H1 (cell line): ENCODE measurements around the gene LAMA4. TPM values are rescaled to one million over a fixed set of nuclear protein-coding genes. Genes with fewer than 3 reads are reported as not detected.

Experiments used
- CTCF ChIA-PET: fragments of 300-600 bp; sonication (Branson Sonifier 250); formaldehyde crosslinking; loops from one replicate; lab custom pipeline; 2021; ENCODE audit not compliant: partially characterized antibody; lab: Charles Lee
- POLR2A ChIA-PET: fragments of 300-600 bp; sonication (Branson Sonifier 250); formaldehyde crosslinking; loops from one replicate; lab custom pipeline; 2021; ENCODE audit warnings: inconsistent platforms; ENCODE audit not compliant: partially characterized antibody; lab: Charles Lee
- DNase-seq, 2 experiments: peaks; one replicate each; pipeline versions ENCODE4 v3.0.0 to v3.0.0-alpha.2; 2010 to 2022; ENCODE audit warnings: low spot score in 2 of 2, low read depth in 1 of 2, mixed read lengths in 1 of 2
- FAIRE-seq: peaks from 2 replicates; lab custom pipeline; 2011; peaks lifted over from hg19 to GRCh38; lab: Jason Lieb, UNC
- H2AFZ ChIP-seq: 2 replicates; pipeline ENCODE4 v1.8.1; 2012; ENCODE audit warnings: low read length, inconsistent platforms
- H2AK5ac ChIP-seq: 2 replicates; pipeline ENCODE4 v1.6.1; 2013; ENCODE audit warnings: low read depth, low read length
- H2BK120ac ChIP-seq: replicated peaks from 2 replicates; pipeline ENCODE3; 2013; ENCODE audit warnings: low read depth, low read length, inconsistent platforms
- H2BK12ac ChIP-seq: 2 replicates; pipeline ENCODE4 v1.6.1; 2013; ENCODE audit warnings: low read depth, low read length
- H2BK15ac ChIP-seq: 2 replicates; pipeline ENCODE4 v1.6.1; 2013; ENCODE audit warnings: low read length
- H2BK20ac ChIP-seq: 2 replicates; pipeline ENCODE4 v1.6.1; 2013; ENCODE audit warnings: low read length
- H2BK5ac ChIP-seq: 2 replicates; pipeline ENCODE4 v1.6.1; 2013; ENCODE audit warnings: low read depth, low read length
- H3K14ac ChIP-seq: 2 replicates; pipeline ENCODE4 v1.6.1; 2013; ENCODE audit warnings: inconsistent platforms; ENCODE audit not compliant: insufficient read length
- H3K18ac ChIP-seq: 2 replicates; pipeline ENCODE4 v1.6.1; 2013; ENCODE audit warnings: low read length; ENCODE audit errors: extremely low read depth
- H3K23ac ChIP-seq: 2 replicates; pipeline ENCODE4 v1.6.1; 2013; ENCODE audit warnings: inconsistent platforms; ENCODE audit not compliant: insufficient read length
- H3K23me2 ChIP-seq: 2 replicates; pipeline ENCODE4 v1.6.1; 2013; ENCODE audit warnings: low read depth, low read length
- H3K27ac ChIP-seq: 2 replicates; pipeline ENCODE4 v1.6.1; 2011; ENCODE audit warnings: low read depth, low read length, inconsistent platforms
- H3K27me3 ChIP-seq, 4 experiments: replicated peaks in 1 of 4; 1 replicate in 1 of 4; 2 replicates in 3 of 4; pipeline versions ENCODE4 v1.6.1 to v1.8.1; 2011 to 2013; ENCODE audit warnings: low read length in 3 of 4, mild to moderate bottlenecking in 3 of 4, inconsistent platforms in 2 of 4, mixed read lengths in 2 of 4, moderate library complexity in 1 of 4; ENCODE audit not compliant: control insufficient read depth in 3 of 4, insufficient read depth in 3 of 4; ENCODE audit errors: extremely low read depth in 1 of 4
- H3K36me3 ChIP-seq, 4 experiments: 2 replicates each; pipeline versions ENCODE4 v1.6.1 to v1.8.1; 2011 to 2013; ENCODE audit warnings: mild to moderate bottlenecking in 4 of 4, low read length in 3 of 4, moderate library complexity in 2 of 4, control low read depth in 1 of 4, inconsistent platforms in 1 of 4; ENCODE audit not compliant: insufficient read depth in 4 of 4, control insufficient read depth in 2 of 4
- H3K4ac ChIP-seq: replicated peaks from 2 replicates; pipeline ENCODE3; 2013; ENCODE audit warnings: low read length, low read depth, mixed read lengths, inconsistent platforms; ENCODE audit not compliant: insufficient read length
- H3K4me1 ChIP-seq, 4 experiments: replicated peaks in 1 of 4; 1 replicate in 1 of 4; 2 replicates in 3 of 4; pipeline versions ENCODE4 v1.6.1 to v1.8.1; 2011 to 2013; ENCODE audit warnings: low read length in 3 of 4, inconsistent platforms in 2 of 4, mixed read lengths in 1 of 4; ENCODE audit not compliant: insufficient read depth in 4 of 4, control insufficient read depth in 3 of 4
- H3K4me2 ChIP-seq, 2 experiments: 2 replicates each; pipeline versions ENCODE4 v1.6.1 to v1.8.1; 2011 to 2013; ENCODE audit warnings: low read depth in 2 of 2, low read length in 2 of 2, control low read depth in 1 of 2, inconsistent platforms in 1 of 2, mild to moderate bottlenecking in 1 of 2; ENCODE audit not compliant: insufficient read depth in 1 of 2
- H3K4me3 ChIP-seq, 4 experiments: fragments of 200-600, 300-600 bp in 1 of 4; sonication (generic), shearing (Covaris generic), sonication (Bioruptor Twin) in 1 of 4; 2 replicates each; pipeline versions ENCODE4 v1.5.1 to v1.8.1; 2011 to 2016; ENCODE audit warnings: low read length in 4 of 4, low read depth in 3 of 4, control low read depth in 2 of 4, inconsistent platforms in 2 of 4, mild to moderate bottlenecking in 2 of 4, mixed read lengths in 1 of 4, moderate library complexity in 1 of 4; ENCODE audit not compliant: insufficient read depth in 2 of 4; ENCODE audit errors: extremely low read depth in 1 of 4
- H3K56ac ChIP-seq: replicated peaks from 2 replicates; pipeline ENCODE3; 2013; ENCODE audit warnings: low read depth, mild to moderate bottlenecking, mixed read lengths, low read length, inconsistent platforms; ENCODE audit not compliant: insufficient read length
- H3K79me1 ChIP-seq: 2 replicates; pipeline ENCODE4 v1.6.1; 2013; ENCODE audit warnings: low read depth, low read length, control low read depth
- H3K79me2 ChIP-seq, 2 experiments: 2 replicates each; pipeline versions ENCODE4 v1.6.1 to v1.8.1; 2012 to 2013; ENCODE audit warnings: low read length in 2 of 2, mild to moderate bottlenecking in 2 of 2, inconsistent platforms in 1 of 2; ENCODE audit not compliant: insufficient read depth in 2 of 2, control insufficient read depth in 1 of 2
- H3K9ac ChIP-seq, 4 experiments: replicated peaks in 1 of 4; 1 replicate in 1 of 4; 2 replicates in 3 of 4; pipeline versions ENCODE4 v1.6.1 to v1.8.1; 2011 to 2013; ENCODE audit warnings: low read depth in 3 of 4, low read length in 3 of 4, control low read depth in 2 of 4, mild to moderate bottlenecking in 2 of 4, moderate library complexity in 2 of 4, inconsistent platforms in 1 of 4; ENCODE audit errors: extremely low read depth in 1 of 4
- H3K9me3 ChIP-seq, 2 experiments: 2 replicates each; pipeline versions ENCODE4 v1.6.1 to v1.8.1; 2012 to 2013; ENCODE audit warnings: mild to moderate bottlenecking in 2 of 2, moderate library complexity in 2 of 2, control low read depth in 1 of 2, inconsistent platforms in 1 of 2, low read depth in 1 of 2, low read length in 1 of 2, mixed read lengths in 1 of 2; ENCODE audit not compliant: insufficient read depth in 2 of 2
- H4K20me1 ChIP-seq, 2 experiments: replicated peaks in 1 of 2; 2 replicates each; pipeline versions ENCODE3 to v1.8.1; 2011 to 2013; ENCODE audit warnings: inconsistent platforms in 2 of 2, low read length in 2 of 2, mild to moderate bottlenecking in 1 of 2; ENCODE audit not compliant: insufficient read depth in 2 of 2, control insufficient read depth in 1 of 2
- H4K5ac ChIP-seq: 2 replicates; pipeline ENCODE4 v1.6.1; 2013; ENCODE audit warnings: low read length, low read depth, mixed read lengths, inconsistent platforms; ENCODE audit not compliant: insufficient read length
- H4K8ac ChIP-seq: 2 replicates; pipeline ENCODE4 v1.8.0; 2013; ENCODE audit warnings: mild to moderate bottlenecking, moderate library complexity, low read length, inconsistent platforms; ENCODE audit not compliant: insufficient read depth; ENCODE audit errors: extremely low read depth
- H4K91ac ChIP-seq: replicated peaks from 2 replicates; pipeline ENCODE3; 2013; ENCODE audit warnings: low read length, mixed read lengths, inconsistent platforms; ENCODE audit not compliant: insufficient read length
- SP4 ChIP-seq: IDR thresholded peaks from 2 replicates; pipeline ENCODE4 v1.6.1; 2012; ENCODE audit warnings: low read length, inconsistent platforms
- WGBS, 2 experiments: shearing (Covaris generic) in 1 of 2; methylation state at CpG; one replicate each; pipeline versions ENCODE4 v1.1.6 to v1.1.7; 2013 to 2015; ENCODE audit warnings: low lambda C conversion rate in 2 of 2, mixed read lengths in 2 of 2, inconsistent platforms in 1 of 2, low coverage in 1 of 2, missing lambda C conversion rate in 1 of 2; ENCODE audit not compliant: insufficient replicate concordance in 2 of 2, insufficient coverage in 1 of 2, insufficient read length in 1 of 2; ENCODE audit errors: extremely low coverage in 1 of 2, missing lambda C conversion rate in 1 of 2; 5-methylcytosine and 5-hydroxymethylcytosine counted together
- polyA plus RNA-seq, 7 experiments: library from polyadenylated mRNA; depleted of rRNA in 3 of 7; stranded (reverse) in 5 of 7; unstranded in 2 of 7; fragments of >200 nt in 5 of 7; fragments of 200-250 nt in 2 of 7; gene quantifications; 1 replicate in 5 of 7; 2 replicates in 1 of 7; 4 replicates in 1 of 7; pipeline versions ENCODE4 v1.2.1 to v1.2.3, GENCODE V29; 2011 to 2013; ENCODE audit warnings: missing spikeins in 2 of 7, mixed read lengths in 2 of 7
- total RNA-seq: library from RNA; stranded (reverse); fragmentation: NEBNext Ultra II Directional; extraction: Animal tissue kit (Norgen Biotek cat#: 25700); gene quantifications from 2 replicates; pipeline ENCODE4 v1.2.1, GENCODE V29; 2021

The LAMA4 gene
- total and polyA plus RNA-seq, 2 of the 8 experiments (the other 6 are each of a cell fraction or from before 2014, with no cell fraction given), result 0.95 to 1.5 TPM

GRCh38 chr6:112081569-112081968 is 172.8 kb downstream of the LAMA4 start:
- Histone ChIP-seq H3K27me3 (no peaks in the 10 kb centered on the region), H3K79me2 (no peaks in the 10 kb centered on the region), H3K4ac (no peak overlapping the region), H2AK5ac (no peak overlapping the region), H3K4me3 (no peak overlapping the region), H3K18ac (no peak overlapping the region), H3K27ac (no peak overlapping the region), H4K20me1 (no peaks in the 10 kb centered on the region), H3K14ac (no peak overlapping the region), H4K5ac (no peak overlapping the region), H2AFZ (no peak overlapping the region), H3K56ac (no peak overlapping the region), H3K36me3 (peaks cover 0 to 25% (median under 1%) of the 10 kb centered on the region in 4 experiments; a peak in 4 of 8 replicates), H2BK15ac (no peak overlapping the region), H3K4me1 (no peaks in the 10 kb centered on the region), H2BK12ac (no peak overlapping the region), H3K9ac (no peak overlapping the region), H4K91ac (no peak overlapping the region), H2BK120ac (no peak overlapping the region), H3K9me3 (no peaks in the 10 kb centered on the region), H3K79me1 (no peaks in the 10 kb centered on the region), H4K8ac (no peak overlapping the region), H3K23ac (no peak overlapping the region), H3K4me2 (no peak overlapping the region), H2BK5ac (no peak overlapping the region), H2BK20ac (no peak overlapping the region), H3K23me2 (no peaks in the 10 kb centered on the region)
- ChIA-PET POLR2A (no interaction called here), CTCF (interaction anchor here (1.1 kb wide), 1 partner anchor 14 kb away, joined by 3 read pairs; no protein-coding TSS in a partner anchor)
- DNase-seq (no peak), FAIRE-seq (no peak)
- 91% methylated on average over 4 of the region's 4 CpGs; no CpG with 5 or more reads in 1 of the 2 experiments for WGBS, 2 experiments
- TF ChIP-seq SP4, result no peak
